Measurements from ENCODE around the gene RPS6KA5. TPM values are rescaled to one million over a fixed set of nuclear protein-coding genes. Genes with fewer than 3 reads are reported as not detected.

The RPS6KA5 gene
- total RNA-seq, 2 donors from 2014 or later, result 3.3 to 5.1 TPM

DNA sequence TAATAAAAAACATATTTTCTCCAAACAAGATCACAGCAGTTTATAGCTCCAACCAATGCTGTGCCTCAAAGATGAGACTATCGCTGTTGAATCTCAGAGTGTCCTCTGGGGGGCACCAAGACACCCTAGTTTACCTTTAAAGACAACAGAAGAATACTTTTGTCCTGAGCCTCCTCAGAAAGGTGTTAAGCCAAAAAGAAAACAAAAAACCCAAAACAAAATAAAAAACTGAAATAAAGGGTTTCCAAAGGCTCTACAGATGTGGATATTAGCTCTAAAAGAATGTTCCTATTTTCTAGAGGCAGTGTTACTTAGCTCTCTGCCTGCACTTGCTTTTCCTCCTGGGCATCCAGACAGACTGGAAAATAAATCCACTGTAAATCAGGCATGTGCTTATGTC, 157.3 kb downstream of the RPS6KA5 start:
- no peaks in the 10 kb centered on the region for H3K36me3 Mint-ChIP-seq (ENCODE audit: low read depth)
- H3K4me3 Mint-ChIP-seq, result no peak overlapping the region
- H3K9me3 Mint-ChIP-seq, result no peaks in the 10 kb centered on the region
- H3K27me3 ChIP-seq (ENCODE audit: control insufficient read depth, insufficient read depth, low read length, poor library complexity, severe bottlenecking), result no peaks in the 10 kb centered on the region
- TF ChIP-seq, protein P1, sequence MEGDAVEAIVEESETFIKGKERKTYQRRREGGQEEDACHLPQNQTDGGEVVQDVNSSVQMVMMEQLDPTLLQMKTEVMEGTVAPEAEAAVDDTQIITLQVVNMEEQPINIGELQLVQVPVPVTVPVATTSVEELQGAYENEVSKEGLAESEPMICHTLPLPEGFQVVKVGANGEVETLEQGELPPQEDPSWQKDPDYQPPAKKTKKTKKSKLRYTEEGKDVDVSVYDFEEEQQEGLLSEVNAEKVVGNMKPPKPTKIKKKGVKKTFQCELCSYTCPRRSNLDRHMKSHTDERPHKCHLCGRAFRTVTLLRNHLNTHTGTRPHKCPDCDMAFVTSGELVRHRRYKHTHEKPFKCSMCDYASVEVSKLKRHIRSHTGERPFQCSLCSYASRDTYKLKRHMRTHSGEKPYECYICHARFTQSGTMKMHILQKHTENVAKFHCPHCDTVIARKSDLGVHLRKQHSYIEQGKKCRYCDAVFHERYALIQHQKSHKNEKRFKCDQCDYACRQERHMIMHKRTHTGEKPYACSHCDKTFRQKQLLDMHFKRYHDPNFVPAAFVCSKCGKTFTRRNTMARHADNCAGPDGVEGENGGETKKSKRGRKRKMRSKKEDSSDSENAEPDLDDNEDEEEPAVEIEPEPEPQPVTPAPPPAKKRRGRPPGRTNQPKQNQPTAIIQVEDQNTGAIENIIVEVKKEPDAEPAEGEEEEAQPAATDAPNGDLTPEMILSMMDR (conservative IDR thresholded peaks at IDR 0.05), result peak; percentile 90
- WGBS, 2 experiments (ENCODE audit: insufficient coverage in 1 of 2, insufficient read length in 1 of 2), result 8 to 14% methylated on average over 1 of the region's 1 CpG
- no peak overlapping the region for H3K27ac Mint-ChIP-seq
- H3K27me3 Mint-ChIP-seq (ENCODE audit: insufficient read depth), result no peaks in the 10 kb centered on the region
- H3K9me3 ChIP-seq (ENCODE audit: control insufficient read depth, low read length), result no peaks in the 10 kb centered on the region
- H3K9ac ChIP-seq (ENCODE audit: extremely low read depth, low read length, poor library complexity, severe bottlenecking), result no peak overlapping the region
- H3K36me3 ChIP-seq (ENCODE audit: control insufficient read depth, insufficient read depth, low read length), result no peaks in the 10 kb centered on the region
- DNase-seq, result peak; percentile 76
- H3K4me1 Mint-ChIP-seq, result peaks cover 12% of the 10 kb centered on the region
- H3K27ac ChIP-seq (ENCODE audit: low read depth, low read length), result no peak overlapping the region
- peak overlapping the region; percentile 35 for H3K4me3 ChIP-seq (ENCODE audit: low read length)
- H3K4me1 ChIP-seq (ENCODE audit: control insufficient read depth, insufficient read depth, low read length), result peaks cover 7% of the 10 kb centered on the region

GRCh38 chr14:90900476-90901083, 159.9 kb downstream of the RPS6KA5 start:
- no peaks in the 10 kb centered on the region for H3K27me3 ChIP-seq (ENCODE audit: control insufficient read depth, insufficient read depth, low read length, poor library complexity, severe bottlenecking)
- H3K36me3 ChIP-seq (ENCODE audit: control insufficient read depth, insufficient read depth, low read length), result no peaks in the 10 kb centered on the region
- WGBS, 2 experiments (ENCODE audit: insufficient coverage in 1 of 2, insufficient read length in 1 of 2), result 94 to 100% methylated on average over 1 to 2 of the region's 2 CpGs
- no peak overlapping the region for H3K4me3 Mint-ChIP-seq
- H3K36me3 Mint-ChIP-seq (ENCODE audit: low read depth), result no peaks in the 10 kb centered on the region
- no peaks in the 10 kb centered on the region for H3K27me3 Mint-ChIP-seq (ENCODE audit: insufficient read depth)
- no peak overlapping the region for H3K27ac Mint-ChIP-seq
- H3K4me1 ChIP-seq (ENCODE audit: control insufficient read depth, insufficient read depth, low read length), result peaks cover 2% of the 10 kb centered on the region
- H3K4me3 ChIP-seq (ENCODE audit: low read length), result no peak overlapping the region
- no peaks in the 10 kb centered on the region for H3K9me3 ChIP-seq (ENCODE audit: control insufficient read depth, low read length)
- H3K9ac ChIP-seq (ENCODE audit: extremely low read depth, low read length, poor library complexity, severe bottlenecking), result no peak overlapping the region
- H3K27ac ChIP-seq (ENCODE audit: low read depth, low read length), result no peak overlapping the region
- DNase-seq, result no peak
- TF ChIP-seq, protein P1 (conservative IDR thresholded peaks at IDR 0.05), result peak; percentile 48
- H3K9me3 Mint-ChIP-seq, result no peaks in the 10 kb centered on the region
- H3K4me1 Mint-ChIP-seq, result peaks cover 10% of the 10 kb centered on the region

GRCh38 chr14:90897022-90897421, 163.4 kb downstream of the RPS6KA5 start:
- H3K4me3 ChIP-seq (ENCODE audit: low read length), result no peak overlapping the region
- H3K9me3 ChIP-seq (ENCODE audit: control insufficient read depth, low read length), result no peaks in the 10 kb centered on the region
- Mint-ChIP-seq H3K4me1 (peaks cover 6% of the 10 kb centered on the region), H3K4me3 (no peak overlapping the region), H3K27me3 (ENCODE audit: insufficient read depth) (no peaks in the 10 kb centered on the region), H3K27ac (no peak overlapping the region), H3K36me3 (ENCODE audit: low read depth) (no peaks in the 10 kb centered on the region), H3K9me3 (no peaks in the 10 kb centered on the region)
- TF ChIP-seq, protein P1 (conservative IDR thresholded peaks at IDR 0.05), result no peak
- no peak for DNase-seq
- 63 to 94% methylated on average over 2 to 6 of the region's 6 CpGs for WGBS, 2 experiments (ENCODE audit: insufficient coverage in 1 of 2, insufficient read length in 1 of 2)
- H3K27ac ChIP-seq (ENCODE audit: low read depth, low read length), result no peak overlapping the region
- no peak overlapping the region for H3K9ac ChIP-seq (ENCODE audit: extremely low read depth, low read length, poor library complexity, severe bottlenecking)
- peaks cover 2% of the 10 kb centered on the region for H3K4me1 ChIP-seq (ENCODE audit: control insufficient read depth, insufficient read depth, low read length)
- H3K27me3 ChIP-seq (ENCODE audit: control insufficient read depth, insufficient read depth, low read length, poor library complexity, severe bottlenecking), result no peaks in the 10 kb centered on the region
- H3K36me3 ChIP-seq (ENCODE audit: control insufficient read depth, insufficient read depth, low read length), result no peaks in the 10 kb centered on the region

All from endodermal cell (in vitro differentiated cells).